C4-2B (cell line): ENCODE results near the gene KLF16.

ENCODE experiments used
- H3K27ac ChIP-seq: fragments of 450-650 bp; 2 replicates; pipeline ENCODE4 v1.5.1; 2017
- CTCF ChIP-seq: fragments of 450-650 bp; conservative IDR thresholded peaks from 2 replicates; pipeline ENCODE4 v1.5.1; 2017; ENCODE audit warnings: mild to moderate bottlenecking
- ZFX ChIP-seq: fragments of 450-650 bp; IDR thresholded peaks from 2 replicates; pipeline ENCODE4 v1.6.1; 2017

Gene KLF16

GRCh38 chr19:1907563-1908363 is 44.4 kb upstream of the KLF16 start:
- TF ChIP-seq CTCF (no peak), ZFX (peak; percentile 90; the same call in 1 of the 2 replicates)
- peak overlapping the region; percentile 93 for H3K27ac ChIP-seq

GRCh38 chr19:1906985-1907562 is 43.7 kb upstream of the KLF16 start:
- peak overlapping the region; percentile 93 for H3K27ac ChIP-seq

GRCh38 chr19:1905863-1906375 is 42.5 kb upstream of the KLF16 start:
- peak overlapping the region; percentile 93 for H3K27ac ChIP-seq
- TF ChIP-seq CTCF (no peak), ZFX (no peak)

More at GRCh38 chr19:1906985-1907562, 43.7 kb upstream of the KLF16 start:
- TF ChIP-seq ZFX (no peak), CTCF (no peak)

GRCh38 chr19:1905110-1905862 is 41.9 kb upstream of the KLF16 start, which contains the start of the genes ADAT3 and SCAMP4:
ADAT3 (plus strand) TSS chr19:1905399; CDS start chr19:1912048, 6,649 bp downstream.
SCAMP4 (plus strand) TSS chr19:1905399; CDS start chr19:1915020, 9,621 bp downstream.
- peak within 1 kb of the TSS; percentile 93 for H3K27ac ChIP-seq
- TF ChIP-seq CTCF (no peak), ZFX (no peak; the same call in 1 of the 2 replicates)

GRCh38 chr19:1904860-1905109 is 41.4 kb upstream of the KLF16 start:
- H3K27ac ChIP-seq = peak overlapping the region; percentile 93
- TF ChIP-seq CTCF = no peak
- TF ChIP-seq ZFX = no peak

- H3K27ac ChIP-seq = no peak overlapping the region
- no peak for TF ChIP-seq CTCF
- no peak for TF ChIP-seq ZFX
These were observed 39.5 kb upstream of the KLF16 start for GRCh38 chr19:1902923-1903322.

- TF ChIP-seq ZFX (no peak), CTCF (no peak)
- H3K27ac ChIP-seq = no peak overlapping the region
These were observed 38.6 kb upstream of the KLF16 start for GRCh38 chr19:1901940-1902404.
